Right atrium auricular region (tissue), 2 donors: Measurements from ENCODE around the gene NELL1. TPM values are rescaled to one million over a fixed set of nuclear protein-coding genes. Genes with fewer than 3 reads are reported as not detected.

Source experiments
- DNase-seq: peaks from one replicate; pipeline ENCODE4 v3.0.0-alpha.2; 2019; ENCODE audit warnings: low spot score
- H3K27ac ChIP-seq, 2 donors: fragments of 200-600 bp; sonication (generic); 1 replicate in 1 of 2; 2 replicates in 1 of 2; pipeline ENCODE4 v1.5.1; 2016 to 2019
- H3K27me3 ChIP-seq, 2 donors: fragments of 200-600 bp; sonication (generic); one replicate each; pipeline versions ENCODE4 v1.5.1 to v1.6.0; 2017 to 2019
- H3K36me3 ChIP-seq: fragments of 200-600 bp; sonication (generic); one replicate; pipeline ENCODE4 v1.5.1; 2016
- H3K4me1 ChIP-seq, 2 donors: fragments of 200-600 bp; sonication (generic); one replicate each; pipeline versions ENCODE4 v1.5.1 to v1.6.0; 2017 to 2019
- H3K4me3 ChIP-seq, 2 donors: fragments of 200-600 bp; sonication (generic); 1 replicate in 1 of 2; 2 replicates in 1 of 2; pipeline ENCODE4 v1.5.1; 2017 to 2019; ENCODE audit warnings: mild to moderate bottlenecking in 1 of 2, moderate library complexity in 1 of 2
- H3K9me3 ChIP-seq, 2 donors: fragments of 200-600 bp; sonication (generic); one replicate each; pipeline ENCODE4 v1.5.1; 2019
- total RNA-seq, 2 donors: library from RNA; depleted of rRNA; stranded (reverse); fragments of >200 nt; gene quantifications; one replicate each; pipeline ENCODE4 v1.1.0, GENCODE V29; 2016
- TF ChIP-seq, protein P1 (sequence below), 2 donors: fragments of 200-600 bp; sonication (generic); IDR thresholded peaks; one replicate each; pipeline ENCODE4 v1.5.1; 2019; ENCODE audit warnings: antibody characterized with exemption in 2 of 2

NELL1 gene
- total RNA-seq, 2 donors from 2014 or later: not detected

DNA sequence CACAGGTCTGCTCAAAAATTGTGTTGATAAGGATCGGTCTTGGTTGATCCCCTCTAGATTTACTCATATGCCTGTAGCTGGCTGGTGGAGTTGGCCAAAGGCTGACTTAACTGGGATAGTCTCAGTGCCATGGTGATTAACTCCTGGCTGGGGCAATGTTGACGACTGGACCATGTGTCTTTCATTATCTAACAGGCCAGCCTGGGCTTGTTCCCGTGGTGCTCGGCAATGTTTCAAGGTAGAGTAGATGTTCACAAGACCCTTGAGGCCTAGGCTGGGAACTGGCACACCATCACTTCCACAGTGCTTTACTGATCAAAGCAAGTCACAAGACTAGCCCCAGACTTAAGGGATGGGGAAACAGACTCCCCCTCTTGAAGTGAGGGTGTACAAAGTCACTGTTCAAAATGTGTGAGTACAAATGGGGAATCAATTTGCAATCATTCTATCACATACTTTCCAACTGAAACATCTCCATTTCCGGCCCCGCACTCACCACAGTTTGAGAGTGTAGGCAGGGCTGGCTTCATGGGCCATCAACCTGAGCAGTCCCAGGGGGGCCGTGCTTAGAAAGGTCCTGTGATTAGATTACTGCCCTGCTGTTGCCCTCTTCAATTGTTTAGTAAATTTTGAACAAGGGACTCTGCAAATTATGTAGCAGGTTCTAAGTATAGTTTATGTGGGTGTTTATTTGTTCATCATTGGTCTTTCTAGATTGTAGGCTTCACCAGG lies 240.8 kb downstream of the NELL1 start:
- Histone ChIP-seq H3K27ac (no peak overlapping the region), H3K9me3 (peaks cover 0 to 4% of the 10 kb centered on the region in 2 donors), H3K27me3 (no peaks in the 10 kb centered on the region), H3K4me1 (no peaks in the 10 kb centered on the region), H3K36me3 (no peaks in the 10 kb centered on the region), H3K4me3 (no peak overlapping the region)
- DNase-seq: no peak
- TF ChIP-seq, protein P1, sequence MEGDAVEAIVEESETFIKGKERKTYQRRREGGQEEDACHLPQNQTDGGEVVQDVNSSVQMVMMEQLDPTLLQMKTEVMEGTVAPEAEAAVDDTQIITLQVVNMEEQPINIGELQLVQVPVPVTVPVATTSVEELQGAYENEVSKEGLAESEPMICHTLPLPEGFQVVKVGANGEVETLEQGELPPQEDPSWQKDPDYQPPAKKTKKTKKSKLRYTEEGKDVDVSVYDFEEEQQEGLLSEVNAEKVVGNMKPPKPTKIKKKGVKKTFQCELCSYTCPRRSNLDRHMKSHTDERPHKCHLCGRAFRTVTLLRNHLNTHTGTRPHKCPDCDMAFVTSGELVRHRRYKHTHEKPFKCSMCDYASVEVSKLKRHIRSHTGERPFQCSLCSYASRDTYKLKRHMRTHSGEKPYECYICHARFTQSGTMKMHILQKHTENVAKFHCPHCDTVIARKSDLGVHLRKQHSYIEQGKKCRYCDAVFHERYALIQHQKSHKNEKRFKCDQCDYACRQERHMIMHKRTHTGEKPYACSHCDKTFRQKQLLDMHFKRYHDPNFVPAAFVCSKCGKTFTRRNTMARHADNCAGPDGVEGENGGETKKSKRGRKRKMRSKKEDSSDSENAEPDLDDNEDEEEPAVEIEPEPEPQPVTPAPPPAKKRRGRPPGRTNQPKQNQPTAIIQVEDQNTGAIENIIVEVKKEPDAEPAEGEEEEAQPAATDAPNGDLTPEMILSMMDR (IDR thresholded peaks at IDR 0.05): no peak

DNA sequence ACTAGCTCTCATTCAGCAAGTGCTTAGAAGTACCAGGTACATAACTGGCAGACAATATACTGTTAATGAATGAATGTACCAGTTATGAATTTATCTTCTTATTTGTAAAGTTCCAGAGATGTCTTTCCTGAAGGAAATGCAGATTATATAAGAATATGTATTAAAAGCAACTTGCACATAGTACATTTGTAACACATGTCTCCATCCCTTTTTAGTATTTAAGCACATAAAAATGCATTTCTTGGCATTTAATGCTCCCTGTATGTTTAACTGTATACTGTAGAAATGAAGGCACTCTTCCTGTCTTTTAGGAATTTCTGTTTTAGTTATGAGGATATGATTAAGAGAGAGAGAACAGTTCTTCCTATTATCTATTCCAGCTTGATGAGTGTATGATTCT lies 241.3 kb downstream of the NELL1 start:
- no peak overlapping the region for H3K27ac ChIP-seq
- no peaks in the 10 kb centered on the region for H3K4me1 ChIP-seq
- H3K27me3 ChIP-seq: no peaks in the 10 kb centered on the region
- TF ChIP-seq, protein P1 (IDR thresholded peaks at IDR 0.05): no peak
- H3K9me3 ChIP-seq: no peaks in the 10 kb centered on the region
- no peaks in the 10 kb centered on the region for H3K36me3 ChIP-seq
- no peak overlapping the region for H3K4me3 ChIP-seq
- no peak for DNase-seq

DNA sequence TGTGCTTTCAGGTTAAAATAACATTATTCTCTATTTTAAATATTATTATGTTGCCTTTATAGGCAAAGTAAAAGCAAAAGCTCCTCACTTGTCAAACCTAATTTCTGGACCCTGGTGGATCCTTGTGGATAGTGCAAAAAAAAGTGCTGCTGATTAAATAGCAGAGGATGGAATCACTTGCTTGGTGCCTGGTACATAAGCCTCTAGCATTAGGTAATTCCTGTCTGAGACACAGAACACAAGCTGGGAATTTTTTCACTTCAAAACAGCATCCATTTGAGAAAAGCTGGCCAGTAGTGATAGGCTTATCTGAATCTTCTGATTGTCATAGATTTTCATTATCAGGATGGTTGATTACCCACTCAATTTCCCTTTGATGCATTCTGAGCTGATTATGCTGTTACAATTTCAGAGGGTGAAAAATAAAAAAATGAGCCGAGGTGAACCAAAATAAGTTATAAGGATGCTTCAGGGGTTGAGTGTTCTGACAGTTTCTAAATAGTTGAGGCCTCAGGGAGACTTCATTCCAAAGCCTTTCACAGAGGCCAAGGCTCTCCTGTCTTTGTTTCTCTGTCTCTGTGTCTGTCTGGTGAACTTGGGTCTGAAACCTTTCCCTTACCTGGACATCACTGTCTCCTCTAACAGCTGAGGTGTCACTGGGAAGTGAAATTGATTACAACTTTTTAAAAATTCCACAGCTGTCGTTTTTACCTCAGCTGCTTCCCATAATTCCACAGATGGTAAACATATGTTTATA lies 242.9 kb downstream of the NELL1 start:
- TF ChIP-seq, protein P1 (IDR thresholded peaks at IDR 0.05): no peak
- Histone ChIP-seq H3K36me3 (no peaks in the 10 kb centered on the region), H3K9me3 (no peaks in the 10 kb centered on the region), H3K4me3 (no peak overlapping the region), H3K27ac (no peak overlapping the region), H3K27me3 (no peaks in the 10 kb centered on the region), H3K4me1 (no peaks in the 10 kb centered on the region)
- DNase-seq: no peak

DNA sequence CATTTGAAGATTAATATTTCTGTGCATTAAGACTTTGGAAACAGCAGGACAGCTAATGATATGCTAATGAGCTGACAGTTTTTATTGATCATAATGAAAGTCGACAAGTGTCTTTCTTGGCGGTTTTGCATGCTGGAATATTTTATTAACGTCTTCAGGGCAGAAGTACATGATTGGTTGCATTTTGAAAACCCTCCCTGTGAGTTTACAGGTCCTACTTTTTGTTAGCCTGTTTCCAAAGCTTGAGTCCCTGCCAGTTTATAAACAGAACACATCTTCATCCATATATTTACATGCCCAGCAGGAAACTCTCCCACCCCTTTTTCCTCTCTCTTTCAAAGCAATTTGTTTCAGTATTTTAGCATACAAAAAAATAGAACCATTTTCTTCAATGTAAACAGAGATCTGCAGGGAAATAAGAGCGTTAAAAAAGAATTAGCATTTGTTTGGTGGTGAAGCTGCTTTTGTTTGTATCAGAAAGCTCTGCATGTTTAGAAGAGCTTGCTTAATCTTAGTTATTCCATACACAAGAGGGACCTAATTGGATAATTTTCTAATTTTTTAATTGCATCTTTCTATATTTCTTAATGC lies 243.6 kb downstream of the NELL1 start:
- Histone ChIP-seq H3K4me3 (no peak overlapping the region), H3K27ac (no peak overlapping the region), H3K36me3 (no peaks in the 10 kb centered on the region), H3K4me1 (no peaks in the 10 kb centered on the region), H3K9me3 (no peaks in the 10 kb centered on the region), H3K27me3 (no peaks in the 10 kb centered on the region)
- TF ChIP-seq, protein P1 (IDR thresholded peaks at IDR 0.05): no peak
- DNase-seq: no peak

DNA sequence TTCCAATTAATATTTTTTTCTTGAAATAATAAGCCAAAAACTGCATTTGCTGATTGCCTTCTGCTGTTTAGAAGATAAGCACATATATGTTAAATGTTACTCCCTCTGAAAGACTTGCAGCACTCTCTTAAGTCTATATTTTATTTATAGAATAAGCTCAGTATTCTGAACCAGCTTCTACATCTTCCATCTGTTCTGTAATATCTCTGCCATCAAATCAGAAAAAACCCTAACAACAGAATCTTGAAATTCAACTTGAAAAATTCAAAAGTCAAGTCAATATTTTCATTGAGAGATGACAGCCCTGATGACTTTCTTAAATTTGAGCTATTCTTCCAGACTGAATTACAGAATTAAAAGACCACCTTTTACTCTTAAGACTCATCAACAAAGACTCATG lies 247.9 kb downstream of the NELL1 start:
- Histone ChIP-seq H3K36me3 (no peaks in the 10 kb centered on the region), H3K27ac (no peak overlapping the region), H3K4me1 (no peaks in the 10 kb centered on the region), H3K9me3 (no peaks in the 10 kb centered on the region), H3K4me3 (no peak overlapping the region), H3K27me3 (no peaks in the 10 kb centered on the region)
- no peak for DNase-seq
- TF ChIP-seq, protein P1 (IDR thresholded peaks at IDR 0.05): no peak
